ENCODE data around the gene GALNTL6. TPM values are rescaled to one million over a fixed set of nuclear protein-coding genes. Genes with fewer than 3 reads are reported as not detected.

Gene GALNTL6
- total RNA-seq, 2 donors from 2014 or later, result 0.71 TPM; not detected in 1

DNA sequence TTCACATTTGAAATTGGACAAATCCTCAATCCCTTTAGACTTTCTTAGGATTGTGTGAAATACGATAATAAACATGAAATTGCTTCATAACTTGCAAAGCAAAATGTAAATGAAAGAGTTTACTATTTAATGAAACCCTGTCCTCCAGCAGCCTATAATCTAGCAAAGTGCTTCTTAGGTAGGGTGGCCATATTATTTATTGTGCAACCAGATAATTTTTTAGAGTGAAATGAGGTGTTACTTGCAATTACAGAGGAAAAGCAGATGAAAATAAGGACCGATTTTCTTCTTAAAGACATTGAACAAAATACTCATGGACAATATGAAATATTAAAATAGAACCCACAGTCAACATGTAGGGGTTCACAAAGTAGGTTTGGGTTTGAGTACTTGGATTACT is 1239.2 kb downstream of the GALNTL6 start:
- peaks cover 43% of the 10 kb centered on the region for H3K27me3 Mint-ChIP-seq (ENCODE audit: insufficient read depth)
- no peak for DNase-seq
- H3K9me3 Mint-ChIP-seq, result no peaks in the 10 kb centered on the region
- Histone ChIP-seq H3K9me3 (ENCODE audit: control insufficient read depth, low read length) (no peaks in the 10 kb centered on the region), H3K9ac (ENCODE audit: extremely low read depth, low read length, poor library complexity, severe bottlenecking) (no peak overlapping the region), H3K27ac (ENCODE audit: low read depth, low read length) (no peak overlapping the region), H3K27me3 (ENCODE audit: control insufficient read depth, insufficient read depth, low read length, poor library complexity, severe bottlenecking) (peaks cover 47% of the 10 kb centered on the region), H3K4me3 (ENCODE audit: low read length) (no peak overlapping the region), H3K4me1 (ENCODE audit: control insufficient read depth, insufficient read depth, low read length) (no peaks in the 10 kb centered on the region), H3K36me3 (ENCODE audit: control insufficient read depth, insufficient read depth, low read length) (no peaks in the 10 kb centered on the region)
- WGBS, 2 experiments (ENCODE audit: insufficient coverage in 1 of 2, insufficient read length in 1 of 2), result 100% methylated on average over 1 of the region's 2 CpGs; no CpG with 5 or more reads in 1 of the 2 experiments
- no peak overlapping the region for H3K27ac Mint-ChIP-seq
- no peak overlapping the region for H3K4me3 Mint-ChIP-seq
- TF ChIP-seq, protein P1, sequence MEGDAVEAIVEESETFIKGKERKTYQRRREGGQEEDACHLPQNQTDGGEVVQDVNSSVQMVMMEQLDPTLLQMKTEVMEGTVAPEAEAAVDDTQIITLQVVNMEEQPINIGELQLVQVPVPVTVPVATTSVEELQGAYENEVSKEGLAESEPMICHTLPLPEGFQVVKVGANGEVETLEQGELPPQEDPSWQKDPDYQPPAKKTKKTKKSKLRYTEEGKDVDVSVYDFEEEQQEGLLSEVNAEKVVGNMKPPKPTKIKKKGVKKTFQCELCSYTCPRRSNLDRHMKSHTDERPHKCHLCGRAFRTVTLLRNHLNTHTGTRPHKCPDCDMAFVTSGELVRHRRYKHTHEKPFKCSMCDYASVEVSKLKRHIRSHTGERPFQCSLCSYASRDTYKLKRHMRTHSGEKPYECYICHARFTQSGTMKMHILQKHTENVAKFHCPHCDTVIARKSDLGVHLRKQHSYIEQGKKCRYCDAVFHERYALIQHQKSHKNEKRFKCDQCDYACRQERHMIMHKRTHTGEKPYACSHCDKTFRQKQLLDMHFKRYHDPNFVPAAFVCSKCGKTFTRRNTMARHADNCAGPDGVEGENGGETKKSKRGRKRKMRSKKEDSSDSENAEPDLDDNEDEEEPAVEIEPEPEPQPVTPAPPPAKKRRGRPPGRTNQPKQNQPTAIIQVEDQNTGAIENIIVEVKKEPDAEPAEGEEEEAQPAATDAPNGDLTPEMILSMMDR (conservative IDR thresholded peaks at IDR 0.05), result no peak
- no peaks in the 10 kb centered on the region for H3K36me3 Mint-ChIP-seq (ENCODE audit: low read depth)
- peaks cover 22% of the 10 kb centered on the region for H3K4me1 Mint-ChIP-seq

DNA sequence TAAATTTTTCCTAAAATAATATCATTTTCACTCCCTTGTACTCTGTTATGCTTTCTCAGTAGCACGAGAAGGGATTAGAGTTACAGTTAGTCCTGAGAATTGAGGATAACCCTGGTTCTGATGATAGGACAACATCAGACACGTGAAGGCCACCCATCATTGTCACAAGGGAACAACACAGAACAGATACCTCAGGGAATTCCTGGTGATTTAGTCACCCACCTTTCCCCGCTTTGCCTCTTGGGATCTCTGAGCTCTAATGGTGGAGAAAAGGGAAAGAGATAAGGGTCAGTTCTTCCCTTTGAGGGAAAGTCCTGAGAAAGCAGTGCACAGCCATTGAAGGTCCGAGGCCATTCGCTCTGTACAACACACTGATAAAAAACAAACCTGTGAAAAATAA is 1243.1 kb downstream of the GALNTL6 start:
- Histone ChIP-seq H3K9ac (ENCODE audit: extremely low read depth, low read length, poor library complexity, severe bottlenecking) (no peak overlapping the region), H3K27ac (ENCODE audit: low read depth, low read length) (no peak overlapping the region), H3K36me3 (ENCODE audit: control insufficient read depth, insufficient read depth, low read length) (no peaks in the 10 kb centered on the region), H3K4me3 (ENCODE audit: low read length) (no peak overlapping the region), H3K9me3 (ENCODE audit: control insufficient read depth, low read length) (no peaks in the 10 kb centered on the region), H3K4me1 (ENCODE audit: control insufficient read depth, insufficient read depth, low read length) (no peaks in the 10 kb centered on the region), H3K27me3 (ENCODE audit: control insufficient read depth, insufficient read depth, low read length, poor library complexity, severe bottlenecking) (peaks cover 21% of the 10 kb centered on the region)
- Mint-ChIP-seq H3K4me3 (no peak overlapping the region), H3K36me3 (ENCODE audit: low read depth) (no peaks in the 10 kb centered on the region), H3K4me1 (peaks cover 14% of the 10 kb centered on the region), H3K27ac (no peak overlapping the region), H3K9me3 (no peaks in the 10 kb centered on the region), H3K27me3 (ENCODE audit: insufficient read depth) (peaks cover 18% of the 10 kb centered on the region)
- DNase-seq, result no peak
- TF ChIP-seq, protein P1 (conservative IDR thresholded peaks at IDR 0.05), result no peak
- 90 to 92% methylated on average over 2 to 5 of the region's 5 CpGs for WGBS, 2 experiments (ENCODE audit: insufficient coverage in 1 of 2, insufficient read length in 1 of 2)

DNA sequence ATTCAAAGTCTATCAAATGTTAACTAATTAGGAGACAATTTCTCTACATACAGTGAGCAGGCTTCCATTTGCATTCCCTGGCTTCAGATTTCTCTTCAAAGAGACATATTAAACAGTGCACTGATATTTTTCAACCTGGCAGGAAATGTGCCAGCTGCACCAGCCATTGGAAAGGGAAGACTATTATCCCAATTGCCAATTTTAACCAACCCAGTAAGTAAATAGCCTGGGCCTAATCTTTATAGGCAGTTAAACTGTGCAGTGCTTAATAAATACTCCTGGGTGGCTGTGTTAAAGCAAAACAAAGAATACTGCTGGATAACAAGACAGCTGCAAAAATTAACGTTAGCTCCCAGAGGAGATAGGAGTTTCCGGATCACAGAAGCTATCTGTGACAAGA is 1243.5 kb downstream of the GALNTL6 start:
- Histone ChIP-seq H3K4me3 (ENCODE audit: low read length) (no peak overlapping the region), H3K9ac (ENCODE audit: extremely low read depth, low read length, poor library complexity, severe bottlenecking) (no peak overlapping the region), H3K27ac (ENCODE audit: low read depth, low read length) (no peak overlapping the region), H3K27me3 (ENCODE audit: control insufficient read depth, insufficient read depth, low read length, poor library complexity, severe bottlenecking) (peaks cover 16% of the 10 kb centered on the region), H3K9me3 (ENCODE audit: control insufficient read depth, low read length) (no peaks in the 10 kb centered on the region), H3K4me1 (ENCODE audit: control insufficient read depth, insufficient read depth, low read length) (no peaks in the 10 kb centered on the region), H3K36me3 (ENCODE audit: control insufficient read depth, insufficient read depth, low read length) (no peaks in the 10 kb centered on the region)
- Mint-ChIP-seq H3K9me3 (peaks cover 2% of the 10 kb centered on the region), H3K27me3 (ENCODE audit: insufficient read depth) (peaks cover 15% of the 10 kb centered on the region), H3K27ac (no peak overlapping the region), H3K36me3 (ENCODE audit: low read depth) (no peaks in the 10 kb centered on the region), H3K4me3 (no peak overlapping the region), H3K4me1 (peaks cover 12% of the 10 kb centered on the region)
- DNase-seq, result no peak
- 94% methylated on average over 2 of the region's 2 CpGs; no CpG with 5 or more reads in 1 of the 2 experiments for WGBS, 2 experiments (ENCODE audit: insufficient coverage in 1 of 2, insufficient read length in 1 of 2)
- TF ChIP-seq, protein P1 (conservative IDR thresholded peaks at IDR 0.05), result no peak

Measured in endodermal cell (in vitro differentiated cells).